Measurements from ENCODE around the gene ODF2. TPM values are rescaled to one million over a fixed set of nuclear protein-coding genes. Genes with fewer than 3 reads are reported as not detected.

The ODF2 gene
- total and polyA plus RNA-seq, 2 experiments from 2014 or later = 17.5 to 26.9 TPM

DNA sequence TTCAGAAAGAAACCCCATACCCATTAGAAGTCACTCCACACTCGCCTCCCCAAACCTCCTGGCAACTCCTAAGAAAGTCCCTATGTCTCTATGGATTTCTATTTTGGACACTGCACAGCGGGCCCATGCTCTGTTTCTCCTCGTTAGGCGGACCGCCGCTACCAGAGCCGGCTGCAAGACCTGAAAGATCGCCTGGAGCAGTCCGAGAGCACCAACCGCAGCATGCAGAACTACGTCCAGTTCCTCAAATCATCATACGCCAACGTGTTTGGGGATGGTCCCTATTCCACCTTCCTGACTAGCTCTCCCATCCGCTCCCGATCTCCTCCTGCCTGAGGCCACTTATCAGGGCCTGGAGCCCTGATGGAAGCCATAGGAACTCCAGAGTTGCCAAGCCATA, 44.1 kb downstream of the ODF2 start:
- Mint-ChIP-seq H3K9me3 (no peaks in the 10 kb centered on the region), H3K4me1 (no peaks in the 10 kb centered on the region; the same call in 2 of the 3 replicates), H3K4me3 (no peak overlapping the region), H3K36me3 (ENCODE audit: low read depth) (peaks cover 10% of the 10 kb centered on the region; the same call in 2 of the 3 replicates), H3K27me3 (ENCODE audit: insufficient read depth, low read depth, poor library complexity) (peaks cover 4% of the 10 kb centered on the region), H3K27ac (no peak overlapping the region)
- H3K4me2 ChIP-seq = no peak overlapping the region
- no peak for DNase-seq (ENCODE audit: low spot score)
- H2AFZ ChIP-seq = no peak overlapping the region
- H3K36me3 ChIP-seq (ENCODE audit: insufficient read depth) = 0 out of 2 replicates have a peak, but pooled peaks cover 3% of the 10 kb centered on the region
- no peaks in the 10 kb centered on the region for H3K79me2 ChIP-seq (replicated peaks; ENCODE audit: insufficient read depth)
- H3K4me3 ChIP-seq = no peak overlapping the region
- H4K20me1 ChIP-seq (replicated peaks; ENCODE audit: insufficient read depth) = no peaks in the 10 kb centered on the region; the same call in 1 of the 2 replicates
- no peak for ATAC-seq
- TF ChIP-seq EZH2 (IDR thresholded peaks at IDR 0.05; ENCODE audit: low read depth, unreplicated experiment) (no peak), NANOG (IDR thresholded peaks at IDR 0.05; ENCODE audit: borderline replicate concordance) (no peak), ZNF331 (CRISPR knock-in tag; IDR thresholded peaks at IDR 0.05; ENCODE audit: low read depth) (no peak), CREB1 (CRISPR knock-in tag; IDR thresholded peaks at IDR 0.05; ENCODE audit: low read depth) (no peak), ZNF114 (CRISPR knock-in tag; IDR thresholded peaks at IDR 0.05) (no peak), POLR2AphosphoS5 (IDR thresholded peaks at IDR 0.05; ENCODE audit: low read depth) (no peak), JUNB (IDR thresholded peaks at IDR 0.05; ENCODE audit: unreplicated experiment) (no peak), STAT1 (IDR thresholded peaks at IDR 0.05; ENCODE audit: unreplicated experiment) (no peak), EZH2phosphoT487 (IDR thresholded peaks at IDR 0.05; ENCODE audit: unreplicated experiment) (no peak)
- TF ChIP-seq, protein P1, sequence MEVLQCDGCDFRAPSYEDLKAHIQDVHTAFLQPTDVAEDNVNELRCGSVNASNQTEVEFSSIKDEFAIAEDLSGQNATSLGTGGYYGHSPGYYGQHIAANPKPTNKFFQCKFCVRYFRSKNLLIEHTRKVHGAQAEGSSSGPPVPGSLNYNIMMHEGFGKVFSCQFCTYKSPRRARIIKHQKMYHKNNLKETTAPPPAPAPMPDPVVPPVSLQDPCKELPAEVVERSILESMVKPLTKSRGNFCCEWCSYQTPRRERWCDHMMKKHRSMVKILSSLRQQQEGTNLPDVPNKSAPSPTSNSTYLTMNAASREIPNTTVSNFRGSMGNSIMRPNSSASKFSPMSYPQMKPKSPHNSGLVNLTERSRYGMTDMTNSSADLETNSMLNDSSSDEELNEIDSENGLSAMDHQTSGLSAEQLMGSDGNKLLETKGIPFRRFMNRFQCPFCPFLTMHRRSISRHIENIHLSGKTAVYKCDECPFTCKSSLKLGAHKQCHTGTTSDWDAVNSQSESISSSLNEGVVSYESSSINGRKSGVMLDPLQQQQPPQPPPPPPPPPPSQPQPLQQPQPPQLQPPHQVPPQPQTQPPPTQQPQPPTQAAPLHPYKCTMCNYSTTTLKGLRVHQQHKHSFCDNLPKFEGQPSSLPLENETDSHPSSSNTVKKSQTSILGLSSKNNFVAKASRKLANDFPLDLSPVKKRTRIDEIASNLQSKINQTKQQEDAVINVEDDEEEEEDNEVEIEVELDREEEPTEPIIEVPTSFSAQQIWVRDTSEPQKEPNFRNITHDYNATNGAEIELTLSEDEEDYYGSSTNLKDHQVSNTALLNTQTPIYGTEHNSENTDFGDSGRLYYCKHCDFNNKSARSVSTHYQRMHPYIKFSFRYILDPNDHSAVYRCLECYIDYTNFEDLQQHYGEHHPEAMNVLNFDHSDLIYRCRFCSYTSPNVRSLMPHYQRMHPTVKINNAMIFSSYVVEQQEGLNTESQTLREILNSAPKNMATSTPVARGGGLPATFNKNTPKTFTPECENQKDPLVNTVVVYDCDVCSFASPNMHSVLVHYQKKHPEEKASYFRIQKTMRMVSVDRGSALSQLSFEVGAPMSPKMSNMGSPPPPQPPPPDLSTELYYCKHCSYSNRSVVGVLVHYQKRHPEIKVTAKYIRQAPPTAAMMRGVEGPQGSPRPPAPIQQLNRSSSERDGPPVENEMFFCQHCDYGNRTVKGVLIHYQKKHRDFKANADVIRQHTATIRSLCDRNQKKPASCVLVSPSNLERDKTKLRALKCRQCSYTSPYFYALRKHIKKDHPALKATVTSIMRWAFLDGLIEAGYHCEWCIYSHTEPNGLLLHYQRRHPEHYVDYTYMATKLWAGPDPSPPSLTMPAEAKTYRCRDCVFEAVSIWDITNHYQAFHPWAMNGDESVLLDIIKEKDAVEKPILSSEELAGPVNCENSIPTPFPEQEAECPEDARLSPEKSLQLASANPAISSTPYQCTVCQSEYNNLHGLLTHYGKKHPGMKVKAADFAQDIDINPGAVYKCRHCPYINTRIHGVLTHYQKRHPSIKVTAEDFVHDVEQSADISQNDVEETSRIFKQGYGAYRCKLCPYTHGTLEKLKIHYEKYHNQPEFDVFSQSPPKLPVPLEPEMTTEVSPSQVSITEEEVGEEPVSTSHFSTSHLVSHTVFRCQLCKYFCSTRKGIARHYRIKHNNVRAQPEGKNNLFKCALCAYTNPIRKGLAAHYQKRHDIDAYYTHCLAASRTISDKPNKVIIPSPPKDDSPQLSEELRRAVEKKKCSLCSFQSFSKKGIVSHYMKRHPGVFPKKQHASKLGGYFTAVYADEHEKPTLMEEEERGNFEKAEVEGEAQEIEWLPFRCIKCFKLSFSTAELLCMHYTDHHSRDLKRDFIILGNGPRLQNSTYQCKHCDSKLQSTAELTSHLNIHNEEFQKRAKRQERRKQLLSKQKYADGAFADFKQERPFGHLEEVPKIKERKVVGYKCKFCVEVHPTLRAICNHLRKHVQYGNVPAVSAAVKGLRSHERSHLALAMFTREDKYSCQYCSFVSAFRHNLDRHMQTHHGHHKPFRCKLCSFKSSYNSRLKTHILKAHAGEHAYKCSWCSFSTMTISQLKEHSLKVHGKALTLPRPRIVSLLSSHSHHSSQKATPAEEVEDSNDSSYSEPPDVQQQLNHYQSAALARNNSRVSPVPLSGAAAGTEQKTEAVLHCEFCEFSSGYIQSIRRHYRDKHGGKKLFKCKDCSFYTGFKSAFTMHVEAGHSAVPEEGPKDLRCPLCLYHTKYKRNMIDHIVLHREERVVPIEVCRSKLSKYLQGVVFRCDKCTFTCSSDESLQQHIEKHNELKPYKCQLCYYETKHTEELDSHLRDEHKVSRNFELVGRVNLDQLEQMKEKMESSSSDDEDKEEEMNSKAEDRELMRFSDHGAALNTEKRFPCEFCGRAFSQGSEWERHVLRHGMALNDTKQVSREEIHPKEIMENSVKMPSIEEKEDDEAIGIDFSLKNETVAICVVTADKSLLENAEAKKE (CRISPR knock-in tag; IDR thresholded peaks at IDR 0.05) = no peak
- TF ChIP-seq, protein P2, sequence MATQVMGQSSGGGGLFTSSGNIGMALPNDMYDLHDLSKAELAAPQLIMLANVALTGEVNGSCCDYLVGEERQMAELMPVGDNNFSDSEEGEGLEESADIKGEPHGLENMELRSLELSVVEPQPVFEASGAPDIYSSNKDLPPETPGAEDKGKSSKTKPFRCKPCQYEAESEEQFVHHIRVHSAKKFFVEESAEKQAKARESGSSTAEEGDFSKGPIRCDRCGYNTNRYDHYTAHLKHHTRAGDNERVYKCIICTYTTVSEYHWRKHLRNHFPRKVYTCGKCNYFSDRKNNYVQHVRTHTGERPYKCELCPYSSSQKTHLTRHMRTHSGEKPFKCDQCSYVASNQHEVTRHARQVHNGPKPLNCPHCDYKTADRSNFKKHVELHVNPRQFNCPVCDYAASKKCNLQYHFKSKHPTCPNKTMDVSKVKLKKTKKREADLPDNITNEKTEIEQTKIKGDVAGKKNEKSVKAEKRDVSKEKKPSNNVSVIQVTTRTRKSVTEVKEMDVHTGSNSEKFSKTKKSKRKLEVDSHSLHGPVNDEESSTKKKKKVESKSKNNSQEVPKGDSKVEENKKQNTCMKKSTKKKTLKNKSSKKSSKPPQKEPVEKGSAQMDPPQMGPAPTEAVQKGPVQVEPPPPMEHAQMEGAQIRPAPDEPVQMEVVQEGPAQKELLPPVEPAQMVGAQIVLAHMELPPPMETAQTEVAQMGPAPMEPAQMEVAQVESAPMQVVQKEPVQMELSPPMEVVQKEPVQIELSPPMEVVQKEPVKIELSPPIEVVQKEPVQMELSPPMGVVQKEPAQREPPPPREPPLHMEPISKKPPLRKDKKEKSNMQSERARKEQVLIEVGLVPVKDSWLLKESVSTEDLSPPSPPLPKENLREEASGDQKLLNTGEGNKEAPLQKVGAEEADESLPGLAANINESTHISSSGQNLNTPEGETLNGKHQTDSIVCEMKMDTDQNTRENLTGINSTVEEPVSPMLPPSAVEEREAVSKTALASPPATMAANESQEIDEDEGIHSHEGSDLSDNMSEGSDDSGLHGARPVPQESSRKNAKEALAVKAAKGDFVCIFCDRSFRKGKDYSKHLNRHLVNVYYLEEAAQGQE (IDR thresholded peaks at IDR 0.05; ENCODE audit: unreplicated experiment) = no peak
- TF ChIP-seq, protein P3, sequence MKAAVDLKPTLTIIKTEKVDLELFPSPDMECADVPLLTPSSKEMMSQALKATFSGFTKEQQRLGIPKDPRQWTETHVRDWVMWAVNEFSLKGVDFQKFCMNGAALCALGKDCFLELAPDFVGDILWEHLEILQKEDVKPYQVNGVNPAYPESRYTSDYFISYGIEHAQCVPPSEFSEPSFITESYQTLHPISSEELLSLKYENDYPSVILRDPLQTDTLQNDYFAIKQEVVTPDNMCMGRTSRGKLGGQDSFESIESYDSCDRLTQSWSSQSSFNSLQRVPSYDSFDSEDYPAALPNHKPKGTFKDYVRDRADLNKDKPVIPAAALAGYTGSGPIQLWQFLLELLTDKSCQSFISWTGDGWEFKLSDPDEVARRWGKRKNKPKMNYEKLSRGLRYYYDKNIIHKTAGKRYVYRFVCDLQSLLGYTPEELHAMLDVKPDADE (IDR thresholded peaks at IDR 0.05) = no peak
- TF ChIP-seq, protein P4, sequence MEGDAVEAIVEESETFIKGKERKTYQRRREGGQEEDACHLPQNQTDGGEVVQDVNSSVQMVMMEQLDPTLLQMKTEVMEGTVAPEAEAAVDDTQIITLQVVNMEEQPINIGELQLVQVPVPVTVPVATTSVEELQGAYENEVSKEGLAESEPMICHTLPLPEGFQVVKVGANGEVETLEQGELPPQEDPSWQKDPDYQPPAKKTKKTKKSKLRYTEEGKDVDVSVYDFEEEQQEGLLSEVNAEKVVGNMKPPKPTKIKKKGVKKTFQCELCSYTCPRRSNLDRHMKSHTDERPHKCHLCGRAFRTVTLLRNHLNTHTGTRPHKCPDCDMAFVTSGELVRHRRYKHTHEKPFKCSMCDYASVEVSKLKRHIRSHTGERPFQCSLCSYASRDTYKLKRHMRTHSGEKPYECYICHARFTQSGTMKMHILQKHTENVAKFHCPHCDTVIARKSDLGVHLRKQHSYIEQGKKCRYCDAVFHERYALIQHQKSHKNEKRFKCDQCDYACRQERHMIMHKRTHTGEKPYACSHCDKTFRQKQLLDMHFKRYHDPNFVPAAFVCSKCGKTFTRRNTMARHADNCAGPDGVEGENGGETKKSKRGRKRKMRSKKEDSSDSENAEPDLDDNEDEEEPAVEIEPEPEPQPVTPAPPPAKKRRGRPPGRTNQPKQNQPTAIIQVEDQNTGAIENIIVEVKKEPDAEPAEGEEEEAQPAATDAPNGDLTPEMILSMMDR (conservative IDR thresholded peaks at IDR 0.05; ENCODE audit: low read depth in 2 of 2) = no peak
- no peaks in the 10 kb centered on the region for H3K9me2 ChIP-seq (ENCODE audit: insufficient read depth)
- H3K4me1 ChIP-seq (ENCODE audit: insufficient read depth) = peaks cover 4% of the 10 kb centered on the region; the same call in 1 of the 2 replicates
- H3K27ac ChIP-seq (ENCODE audit: low read depth) = no peak overlapping the region
- H3K27me3 ChIP-seq (ENCODE audit: insufficient read depth) = no peaks in the 10 kb centered on the region
- H3F3A ChIP-seq (replicated peaks; ENCODE audit: low read depth) = peaks cover 9% of the 10 kb centered on the region; the same call in 1 of the 2 replicates

Data from GM23338 (cell line).